Measurements from ENCODE around the gene HNRNPUL2.
"Not testable (repeated sequence)": the region's sequence is repeated elsewhere in the genome, so short reads cannot be mapped to it uniquely, and the experiment has no call there.

HNRNPUL2 gene

GRCh38 chr11:62705413-62705812 lies 21.8 kb downstream of the HNRNPUL2 start:
- TF ChIP-seq ZNF8 (CRISPR knock-in tag; IDR thresholded peaks at IDR 0.05) (no peak), TCF4 (CRISPR knock-in tag; IDR thresholded peaks at IDR 0.05; ENCODE audit: borderline replicate concordance) (no peak), ESRRG (CRISPR knock-in tag; IDR thresholded peaks at IDR 0.05) (no peak), RARB (CRISPR knock-in tag; IDR thresholded peaks at IDR 0.05) (no peak), PPARA (CRISPR knock-in tag; IDR thresholded peaks at IDR 0.05; ENCODE audit: borderline replicate concordance) (no peak), OSR1 (CRISPR knock-in tag; IDR thresholded peaks at IDR 0.05) (no peak), ZFP30 (CRISPR knock-in tag; IDR thresholded peaks at IDR 0.05) (no peak), ISL1 (CRISPR knock-in tag; IDR thresholded peaks at IDR 0.05) (no peak), ZC3H10 (CRISPR knock-in tag; IDR thresholded peaks at IDR 0.05) (no peak), ARNTL (CRISPR knock-in tag; IDR thresholded peaks at IDR 0.05; ENCODE audit: borderline replicate concordance, low read depth) (no peak), CREB5 (CRISPR knock-in tag; IDR thresholded peaks at IDR 0.05; ENCODE audit: low read depth) (no peak), CSDC2 (CRISPR knock-in tag; IDR thresholded peaks at IDR 0.05) (no peak), ZFP3 (CRISPR knock-in tag; IDR thresholded peaks at IDR 0.05) (no peak), POU6F1 (CRISPR knock-in tag; IDR thresholded peaks at IDR 0.05; ENCODE audit: borderline replicate concordance, low read depth) (no peak)
- ATAC-seq: peak; percentile 0

GRCh38 chr11:62703921-62704320 lies 23.3 kb downstream of the HNRNPUL2 start:
- ATAC-seq: not testable (repeated sequence)

- ATAC-seq: no peak
- TF ChIP-seq GLIS3 (CRISPR knock-in tag; IDR thresholded peaks at IDR 0.05) (no peak), OSR1 (CRISPR knock-in tag; IDR thresholded peaks at IDR 0.05) (no peak), ZFP3 (CRISPR knock-in tag; IDR thresholded peaks at IDR 0.05) (no peak), SNAI2 (CRISPR knock-in tag; IDR thresholded peaks at IDR 0.05) (no peak), TOX (CRISPR knock-in tag; IDR thresholded peaks at IDR 0.05; ENCODE audit: borderline replicate concordance) (no peak), TSHZ2 (CRISPR knock-in tag; IDR thresholded peaks at IDR 0.05) (no peak), RARB (CRISPR knock-in tag; IDR thresholded peaks at IDR 0.05) (no peak), TCF4 (CRISPR knock-in tag; IDR thresholded peaks at IDR 0.05; ENCODE audit: borderline replicate concordance) (no peak), PPARA (CRISPR knock-in tag; IDR thresholded peaks at IDR 0.05; ENCODE audit: borderline replicate concordance) (no peak), CSRNP3 (CRISPR knock-in tag; IDR thresholded peaks at IDR 0.05) (no peak), ARNTL (CRISPR knock-in tag; IDR thresholded peaks at IDR 0.05; ENCODE audit: borderline replicate concordance, low read depth) (no peak), ZFP30 (CRISPR knock-in tag; IDR thresholded peaks at IDR 0.05) (no peak), ZNF565 (CRISPR knock-in tag; conservative IDR thresholded peaks at IDR 0.05; ENCODE audit: low read depth) (no peak), ISL1 (CRISPR knock-in tag; IDR thresholded peaks at IDR 0.05) (no peak), ZNF8 (CRISPR knock-in tag; IDR thresholded peaks at IDR 0.05) (no peak), BACH2 (CRISPR knock-in tag; IDR thresholded peaks at IDR 0.05; ENCODE audit: borderline replicate concordance) (no peak), CREB5 (CRISPR knock-in tag; IDR thresholded peaks at IDR 0.05; ENCODE audit: low read depth) (no peak), ZC3H10 (CRISPR knock-in tag; IDR thresholded peaks at IDR 0.05) (no peak), ZNF70 (CRISPR knock-in tag; IDR thresholded peaks at IDR 0.05) (no peak)
Measured at GRCh38 chr11:62702246-62702645, 25.0 kb downstream of the HNRNPUL2 start.

Measured in SK-N-SH treated with all-trans-retinoic acid at 6 μM for 48 hours (cell line).